Stimulated activated naive B cell treated with anti-CD40 and anti-IgM and Interleukin-4, amounts not matched to agents 10 μg/mL and 1 μg/mL and 100 μg/mL, for 72 hours (primary cell): ENCODE data around the gene PRICKLE2.

Experiments used
- ATAC-seq, 2 donors: fragments of 150-1000 bp; cut with Tn5 transposase; replicated peaks; 2 replicates each; pipeline ENCODE4 v1.10.0; 2021; ENCODE audit warnings: moderate library complexity in 1 of 2
- DNase-seq: peaks from one replicate; pipeline ENCODE4 v3.0.0; 2021
- H3K27ac Mint-ChIP-seq: one replicate; pipeline ENCODE4 v1.8.0; 2022; ENCODE audit warnings: mild to moderate bottlenecking, mixed read lengths
- H3K27me3 Mint-ChIP-seq, 2 donors: one replicate each; pipeline ENCODE4 v1.8.0; 2022; ENCODE audit warnings: mixed read lengths in 2 of 2
- H3K36me3 Mint-ChIP-seq, 2 donors: one replicate each; pipeline ENCODE4 v1.8.0; 2022; ENCODE audit warnings: mixed read lengths in 2 of 2, mild to moderate bottlenecking in 1 of 2
- H3K4me1 Mint-ChIP-seq, 2 donors: one replicate each; pipeline ENCODE4 v1.8.0; 2022; ENCODE audit warnings: mixed read lengths in 2 of 2, mild to moderate bottlenecking in 1 of 2
- H3K4me3 Mint-ChIP-seq, 2 donors: one replicate each; pipeline ENCODE4 v1.8.0; 2022; ENCODE audit warnings: mild to moderate bottlenecking in 2 of 2, mixed read lengths in 2 of 2, moderate library complexity in 1 of 2
- H3K9me3 Mint-ChIP-seq, 2 donors: one replicate each; pipeline ENCODE4 v1.8.0; 2022; ENCODE audit warnings: mixed read lengths in 2 of 2, mild to moderate bottlenecking in 1 of 2

Gene PRICKLE2

GRCh38 chr3:64080616-64081234 is 144.5 kb downstream of the PRICKLE2 start:
- Mint-ChIP-seq H3K27ac (no peak overlapping the region), H3K4me1 (no peaks in the 10 kb centered on the region)
- no peak for ATAC-seq

GRCh38 chr3:64079369-64080150 is 145.7 kb downstream of the PRICKLE2 start:
- DNase-seq (no peak), ATAC-seq (no peak)
- H3K27ac Mint-ChIP-seq, result no peak overlapping the region
- H3K36me3 Mint-ChIP-seq, result no peaks in the 10 kb centered on the region
- no peaks in the 10 kb centered on the region for H3K4me1 Mint-ChIP-seq
- H3K9me3 Mint-ChIP-seq, result no peaks in the 10 kb centered on the region
- H3K4me3 Mint-ChIP-seq, result no peak overlapping the region
- peaks cover 0 to 30% of the 10 kb centered on the region in 2 donors for H3K27me3 Mint-ChIP-seq

More at GRCh38 chr3:64080616-64081234, 144.5 kb downstream of the PRICKLE2 start:
- H3K4me3 Mint-ChIP-seq, result no peak overlapping the region
- peaks cover 0 to 30% of the 10 kb centered on the region in 2 donors for H3K27me3 Mint-ChIP-seq
- H3K9me3 Mint-ChIP-seq, result no peaks in the 10 kb centered on the region
- H3K36me3 Mint-ChIP-seq, result no peaks in the 10 kb centered on the region
- DNase-seq, result no peak

- Mint-ChIP-seq H3K9me3 (no peaks in the 10 kb centered on the region), H3K4me3 (no peak overlapping the region), H3K4me1 (no peaks in the 10 kb centered on the region), H3K27me3 (peaks cover 5 to 30% of the 10 kb centered on the region in 2 donors), H3K36me3 (no peaks in the 10 kb centered on the region), H3K27ac (no peak overlapping the region)
- ATAC-seq (no peak), DNase-seq (no peak)
Observed at GRCh38 chr3:64078966-64079365, 146.3 kb downstream of the PRICKLE2 start.

GRCh38 chr3:64074895-64075679 is 150.2 kb downstream of the PRICKLE2 start:
- Mint-ChIP-seq H3K9me3 (peaks cover 3 to 4% of the 10 kb centered on the region in 2 donors), H3K27me3 (peaks cover 25 to 32% of the 10 kb centered on the region in 2 donors), H3K4me1 (no peaks in the 10 kb centered on the region), H3K27ac (no peak overlapping the region), H3K4me3 (no peak overlapping the region), H3K36me3 (peaks cover 0 to 2% of the 10 kb centered on the region in 2 donors)
- no peak for ATAC-seq
- no peak for DNase-seq

- Mint-ChIP-seq H3K4me1 (no peaks in the 10 kb centered on the region), H3K9me3 (peaks cover 3 to 4% of the 10 kb centered on the region in 2 donors), H3K4me3 (no peak overlapping the region), H3K27me3 (peaks cover 27 to 33% of the 10 kb centered on the region in 2 donors), H3K27ac (no peak overlapping the region), H3K36me3 (peaks cover 0 to 2% of the 10 kb centered on the region in 2 donors)
- no peak for ATAC-seq
- DNase-seq, result no peak
Observed at GRCh38 chr3:64074060-64074459, 151.2 kb downstream of the PRICKLE2 start.

- Mint-ChIP-seq H3K4me3 (no peak overlapping the region), H3K4me1 (no peaks in the 10 kb centered on the region), H3K27ac (no peak overlapping the region), H3K27me3 (peaks cover 27% of the 10 kb centered on the region in 2 donors), H3K36me3 (peaks cover 0 to 2% of the 10 kb centered on the region in 2 donors), H3K9me3 (peaks cover 3 to 4% of the 10 kb centered on the region in 2 donors)
- DNase-seq (no peak), ATAC-seq (no peak)
Observed at GRCh38 chr3:64073158-64073761, 152.0 kb downstream of the PRICKLE2 start.

- Mint-ChIP-seq H3K9me3 (peaks cover 3 to 4% of the 10 kb centered on the region in 2 donors), H3K27me3 (peaks cover 23 to 27% of the 10 kb centered on the region in 2 donors), H3K27ac (no peak overlapping the region), H3K4me1 (no peaks in the 10 kb centered on the region), H3K4me3 (no peak overlapping the region), H3K36me3 (peaks cover 0 to 2% of the 10 kb centered on the region in 2 donors)
- ATAC-seq (no peak), DNase-seq (no peak)
Observed at GRCh38 chr3:64072126-64072525, 153.1 kb downstream of the PRICKLE2 start.

- Mint-ChIP-seq H3K36me3 (peaks cover 0 to 2% of the 10 kb centered on the region in 2 donors), H3K4me3 (no peak overlapping the region), H3K9me3 (peaks cover 3 to 4% of the 10 kb centered on the region in 2 donors), H3K27ac (no peak overlapping the region), H3K4me1 (no peaks in the 10 kb centered on the region), H3K27me3 (peaks cover 18 to 27% of the 10 kb centered on the region in 2 donors)
- no peak for DNase-seq
- ATAC-seq, result no peak
Observed at GRCh38 chr3:64070704-64071103, 154.6 kb downstream of the PRICKLE2 start.

- ATAC-seq (no peak), DNase-seq (no peak)
- no peak overlapping the region for H3K4me3 Mint-ChIP-seq
- H3K36me3 Mint-ChIP-seq, result peaks cover 0 to 2% of the 10 kb centered on the region in 2 donors
- peaks cover 26 to 31% of the 10 kb centered on the region in 2 donors for H3K27me3 Mint-ChIP-seq
- no peaks in the 10 kb centered on the region for H3K4me1 Mint-ChIP-seq
- H3K27ac Mint-ChIP-seq, result no peak overlapping the region
- H3K9me3 Mint-ChIP-seq, result peaks cover 3 to 4% of the 10 kb centered on the region in 2 donors
Observed at GRCh38 chr3:64067506-64068346, 157.5 kb downstream of the PRICKLE2 start.

- no peaks in the 10 kb centered on the region for H3K4me1 Mint-ChIP-seq
- peaks cover 12 to 26% of the 10 kb centered on the region in 2 donors for H3K27me3 Mint-ChIP-seq
- H3K27ac Mint-ChIP-seq, result no peak overlapping the region
- no peaks in the 10 kb centered on the region for H3K9me3 Mint-ChIP-seq
- no peak overlapping the region for H3K4me3 Mint-ChIP-seq
- DNase-seq (no peak), ATAC-seq (no peak)
- no peaks in the 10 kb centered on the region for H3K36me3 Mint-ChIP-seq
Observed at GRCh38 chr3:64064804-64065203, 160.5 kb downstream of the PRICKLE2 start.

GRCh38 chr3:64063983-64064438 is 161.3 kb downstream of the PRICKLE2 start:
- H3K27ac Mint-ChIP-seq, result no peak overlapping the region
- no peak for DNase-seq
- no peaks in the 10 kb centered on the region for H3K9me3 Mint-ChIP-seq
- peaks cover 3 to 5% of the 10 kb centered on the region in 2 donors for H3K4me1 Mint-ChIP-seq
- ATAC-seq, result no peak
- no peaks in the 10 kb centered on the region for H3K36me3 Mint-ChIP-seq
- H3K4me3 Mint-ChIP-seq, result no peak overlapping the region
- peaks cover 10 to 31% of the 10 kb centered on the region in 2 donors for H3K27me3 Mint-ChIP-seq

- DNase-seq (no peak), ATAC-seq (no peak)
- Mint-ChIP-seq H3K4me3 (no peak overlapping the region), H3K9me3 (no peaks in the 10 kb centered on the region), H3K36me3 (no peaks in the 10 kb centered on the region), H3K27me3 (peaks cover 10 to 33% of the 10 kb centered on the region in 2 donors), H3K4me1 (peaks cover 3 to 5% of the 10 kb centered on the region in 2 donors), H3K27ac (no peak overlapping the region)
Observed at GRCh38 chr3:64063207-64063982, 161.9 kb downstream of the PRICKLE2 start.

GRCh38 chr3:64061628-64062027 is 163.6 kb downstream of the PRICKLE2 start:
- no peak overlapping the region for H3K27ac Mint-ChIP-seq
- H3K36me3 Mint-ChIP-seq, result no peaks in the 10 kb centered on the region
- peaks cover 25 to 46% of the 10 kb centered on the region in 2 donors for H3K27me3 Mint-ChIP-seq
- H3K4me3 Mint-ChIP-seq, result no peak overlapping the region
- DNase-seq (no peak), ATAC-seq (no peak)
- H3K9me3 Mint-ChIP-seq, result no peaks in the 10 kb centered on the region
- peaks cover 4 to 5% of the 10 kb centered on the region in 2 donors for H3K4me1 Mint-ChIP-seq
